Cardiac fibroblast (primary cell): ENCODE data around the gene USF3.

Source experiments
- DNase-seq, 2 donors: peaks; one replicate each; pipeline versions ENCODE4 v3.0.0 to v3.0.0-alpha.2; 2010; ENCODE audit warnings: low read depth in 2 of 2
- H3K4me3 ChIP-seq, 2 donors: replicated peaks in 1 of 2; 1 replicate in 1 of 2; 2 replicates in 1 of 2; pipeline ENCODE4 v1.5.1; 2011; ENCODE audit warnings: low read depth in 2 of 2, low read length in 2 of 2, mild to moderate bottlenecking in 2 of 2, moderate library complexity in 1 of 2
- CTCF ChIP-seq: IDR thresholded peaks from one replicate; pipeline ENCODE4 v1.5.1; 2011; ENCODE audit warnings: low read depth, mild to moderate bottlenecking, low read length, inconsistent platforms

Gene USF3

GRCh38 chr3:113602256-113602655 is 94.2 kb downstream of the USF3 start:
- DNase-seq, result no peak
- no peak overlapping the region for H3K4me3 ChIP-seq
- TF ChIP-seq CTCF, result no peak

DNA sequence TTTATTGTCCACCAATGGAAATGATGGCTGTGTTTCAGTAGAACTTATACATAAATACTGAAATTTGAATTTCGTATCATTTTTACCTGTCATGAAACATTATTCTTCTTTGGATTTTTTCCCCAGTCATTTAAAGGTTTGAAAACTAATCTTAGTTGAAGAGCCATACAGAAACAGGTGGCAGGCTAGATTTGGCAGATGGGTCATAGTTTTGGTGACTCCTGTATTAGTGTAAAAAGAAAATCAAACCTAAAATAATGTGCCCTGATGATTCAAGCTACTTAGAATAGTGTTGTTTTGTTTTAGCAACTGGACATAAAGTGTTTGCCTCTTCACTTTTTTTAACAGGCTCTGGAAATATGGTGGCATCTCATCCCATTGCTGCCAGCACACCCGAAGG is 95.2 kb downstream of the USF3 start:
- DNase-seq, result no peak
- no peak overlapping the region for H3K4me3 ChIP-seq
- no peak for TF ChIP-seq CTCF

- no peak for DNase-seq
- H3K4me3 ChIP-seq, result no peak overlapping the region
- no peak for TF ChIP-seq CTCF
Measured at GRCh38 chr3:113600418-113601182, 95.8 kb downstream of the USF3 start.
